ENCODE results near the gene B3GALT5. TPM values are rescaled to one million over a fixed set of nuclear protein-coding genes. Genes with fewer than 3 reads are reported as not detected.

Gene B3GALT5
- total and polyA plus RNA-seq, 2 of the 4 experiments (the other 2 are of a cell fraction) = 0.05 to 0.18 TPM

- TF ChIP-seq FOS (IDR thresholded peaks at IDR 0.05; ENCODE audit: low read depth, low read length) = no peak
Measured at GRCh38 chr21:39601187-39601928, 11.4 kb upstream of the B3GALT5 start (continued).

GRCh38 chr21:39602076-39602689, 10.6 kb upstream of the B3GALT5 start:
- Histone ChIP-seq H3K4me1 (ENCODE audit: control insufficient read depth, insufficient read depth, low read length) (no peaks in the 10 kb centered on the region), H4K8ac (ENCODE audit: low read depth in 2 of 2, low read length in 2 of 2) (no peak overlapping the region), H3K79me1 (ENCODE audit: low read depth in 1 of 2, low read length in 2 of 2) (no peaks in the 10 kb centered on the region), H3K27me3 (ENCODE audit: control insufficient read depth, insufficient read depth, low read length) (peaks cover 2% of the 10 kb centered on the region; the same call in 1 of the 2 replicates), H4K5ac (ENCODE audit: low read depth, low read length) (no peak overlapping the region), H3K23ac (ENCODE audit: low read depth, low read length) (no peak overlapping the region), H3K56ac (ENCODE audit: extremely low read depth, insufficient read depth, low read length) (no peak overlapping the region), H3K27ac (ENCODE audit: insufficient read depth, low read length) (no peak overlapping the region), H2AK9ac (replicated peaks; ENCODE audit: low read depth, low read length, poor library complexity) (no peak overlapping the region), H3K9me1 (ENCODE audit: insufficient read depth, low read length) (no peaks in the 10 kb centered on the region), H3K4ac (ENCODE audit: low read depth, low read length) (no peak overlapping the region), H2BK5ac (ENCODE audit: low read depth, low read length, poor library complexity, severe bottlenecking) (no peak overlapping the region), H3K36me3 (ENCODE audit: control insufficient read depth, insufficient read depth, low read length) (no peaks in the 10 kb centered on the region), H4K91ac (ENCODE audit: insufficient read depth, low read depth, low read length) (no peak overlapping the region), H2BK15ac (ENCODE audit: low read depth, low read length) (no peak overlapping the region), H3K4me3 (ENCODE audit: insufficient read depth, low read depth, low read length) (no peak overlapping the region), H2AFZ (replicated peaks; ENCODE audit: low read length, poor library complexity) (no peak overlapping the region), H3K18ac (ENCODE audit: low read depth, low read length) (no peak overlapping the region), H4K20me1 (ENCODE audit: insufficient read depth, low read length) (no peaks in the 10 kb centered on the region), H3K4me2 (ENCODE audit: low read depth, low read length) (no peak overlapping the region), H2BK20ac (ENCODE audit: low read depth, low read length) (no peak overlapping the region), H2AK5ac (ENCODE audit: low read depth, low read length) (no peak overlapping the region), H3K9ac (ENCODE audit: low read depth, low read length) (no peak overlapping the region), H2BK120ac (ENCODE audit: low read depth, low read length) (no peak overlapping the region), H3K9me3 (ENCODE audit: control insufficient read depth, insufficient read depth, low read length) (no peaks in the 10 kb centered on the region), H3K14ac (replicated peaks; ENCODE audit: low read depth, low read length) (no peak overlapping the region)
- intact Hi-C loops (cut with micrococcal nuclease) = no loop called here
- dilution Hi-C loops (cut with HindIII; ENCODE audit: low sequenced_read_pairs, unreplicated experiment) = no loop called here
- no peak for DNase-seq
- POLR2A ChIA-PET (ENCODE audit: unreplicated experiment) = no interaction called here
- CTCF ChIA-PET = no interaction called here
- TF ChIP-seq USF2 (IDR thresholded peaks at IDR 0.05; ENCODE audit: low read depth, low read length) (no peak), CHD1 (IDR thresholded peaks at IDR 0.05; ENCODE audit: low read depth, low read length) (no peak), CTCF (conservative IDR thresholded peaks at IDR 0.05; ENCODE audit: low read depth, low read length) (no peak), NFE2L2 (IDR thresholded peaks at IDR 0.05; ENCODE audit: low read depth, low read length) (no peak), FOS (IDR thresholded peaks at IDR 0.05; ENCODE audit: low read depth, low read length) (no peak)
- in situ Hi-C loops (cut with MboI; ENCODE audit: low sequenced_read_pairs) = no loop called here
- no TSS peak for BruUV-seq (replicated peaks)
- WGBS, 2 experiments (ENCODE audit: extremely low coverage in 2 of 2, insufficient read length in 1 of 2) = 63% methylated on average over 7 of the region's 14 CpGs; no CpG with 5 or more reads in 1 of the 2 experiments
- ATAC-seq (ENCODE audit: low read depth) = no peak
